Measurements from ENCODE around the gene GJA3.

The GJA3 gene

GRCh38 chr13:20151016-20151415 lies 9.8 kb downstream of the GJA3 start:
- DNase-seq (ENCODE audit: low read depth in 2 of 2) = no peak

- DNase-seq (ENCODE audit: low read depth in 2 of 2) = no peak
Observed at GRCh38 chr13:20150561-20150960, 10.3 kb downstream of the GJA3 start.

- no peak for DNase-seq (ENCODE audit: low read depth in 2 of 2)
Observed at GRCh38 chr13:20149762-20150161, 11.1 kb downstream of the GJA3 start.

GRCh38 chr13:20148501-20149183 lies 12.2 kb downstream of the GJA3 start:
- no peak for DNase-seq (ENCODE audit: low read depth in 2 of 2)

- DNase-seq (ENCODE audit: low read depth in 2 of 2) = no peak
Observed at GRCh38 chr13:20146381-20146780, 14.5 kb downstream of the GJA3 start.

- DNase-seq (ENCODE audit: low read depth in 2 of 2) = no peak
Observed at GRCh38 chr13:20145521-20145920, 15.3 kb downstream of the GJA3 start.

- no peak for DNase-seq (ENCODE audit: low read depth in 2 of 2)
Observed at GRCh38 chr13:20144141-20144850, 16.6 kb downstream of the GJA3 start.

- no peak for DNase-seq (ENCODE audit: low read depth in 2 of 2)
Observed at GRCh38 chr13:20142927-20143480, 17.8 kb downstream of the GJA3 start.

GRCh38 chr13:20142023-20142926 lies 18.6 kb downstream of the GJA3 start:
- DNase-seq (ENCODE audit: low read depth in 2 of 2) = no peak

- DNase-seq (ENCODE audit: low read depth in 2 of 2) = no peak
Observed at GRCh38 chr13:20141238-20142022, 19.4 kb downstream of the GJA3 start.

- DNase-seq (ENCODE audit: low read depth in 2 of 2) = no peak
Observed at GRCh38 chr13:20140487-20140886, 20.4 kb downstream of the GJA3 start.

- DNase-seq (ENCODE audit: low read depth in 2 of 2) = no peak
Observed at GRCh38 chr13:20137875-20138274, 23.0 kb downstream of the GJA3 start.

GRCh38 chr13:20136781-20137703 lies 23.8 kb downstream of the GJA3 start:
- no peak for DNase-seq (ENCODE audit: low read depth in 2 of 2)

- DNase-seq (ENCODE audit: low read depth in 2 of 2) = no peak
Observed at GRCh38 chr13:20134732-20135131, 26.1 kb downstream of the GJA3 start.

- no peak for DNase-seq (ENCODE audit: low read depth in 2 of 2)
Observed at GRCh38 chr13:20132052-20132634, 28.7 kb downstream of the GJA3 start.

GRCh38 chr13:20131057-20131832 lies 29.6 kb downstream of the GJA3 start:
- DNase-seq (ENCODE audit: low read depth in 2 of 2) = no peak

GRCh38 chr13:20130652-20131051 lies 30.2 kb downstream of the GJA3 start:
- no peak for DNase-seq (ENCODE audit: low read depth in 2 of 2)

- DNase-seq (ENCODE audit: low read depth in 2 of 2) = no peak
Observed at GRCh38 chr13:20130012-20130411, 30.8 kb downstream of the GJA3 start.

- no peak for DNase-seq (ENCODE audit: low read depth in 2 of 2)
Observed at GRCh38 chr13:20129076-20129475, 31.8 kb downstream of the GJA3 start.

Measured in stimulated activated CD8-positive, alpha-beta memory T cell treated with anti-CD3 and anti-CD28 coated beads, Interleukin-2, amount 100 ng/mL, for 1 hour (primary cell).